Activated naive CD4-positive, alpha-beta T cell treated with anti-CD3 and anti-CD28 coated beads for 36 hours (primary cell): ENCODE measurements around the gene MOGAT2. TPM values are rescaled to one million over a fixed set of nuclear protein-coding genes. Genes with fewer than 3 reads are reported as not detected.
"Not testable (repeated sequence)": the region's sequence is repeated elsewhere in the genome, so short reads cannot be mapped to it uniquely, and the experiment has no call there.

Source experiments
- CTCF ChIA-PET: fragments of 350-600 bp; sonication (Branson Sonifier 250); formaldehyde crosslinking; loops from one replicate; lab custom pipeline; 2021; ENCODE audit warnings: antibody characterized with exemption; lab: Charles Lee
- DNase-seq: peaks from one replicate; pipeline ENCODE4 v3.0.0-alpha.2; 2020
- H3K27ac Mint-ChIP-seq: one replicate; pipeline ENCODE4 v1.8.0; 2021; ENCODE audit warnings: mild to moderate bottlenecking, mixed read lengths
- H3K27me3 Mint-ChIP-seq: one replicate; pipeline ENCODE4 v1.8.0; 2021; ENCODE audit warnings: low read depth, mixed read lengths
- H3K36me3 Mint-ChIP-seq: one replicate; pipeline ENCODE4 v1.8.0; 2021; ENCODE audit warnings: low read depth, mixed read lengths
- H3K4me1 Mint-ChIP-seq: one replicate; pipeline ENCODE4 v1.8.0; 2021; ENCODE audit warnings: low read depth, mixed read lengths
- H3K4me3 Mint-ChIP-seq: one replicate; pipeline ENCODE4 v1.8.0; 2021; ENCODE audit warnings: mild to moderate bottlenecking, moderate library complexity, mixed read lengths
- H3K9me3 Mint-ChIP-seq: one replicate; pipeline ENCODE4 v1.8.0; 2021; ENCODE audit warnings: mixed read lengths
- intact Hi-C: fragments of 100-400 bp; cut with micrococcal nuclease; formaldehyde crosslinking; loops from one replicate; pipeline ENCODE4 v1.15.1; 2023
- total RNA-seq, 2 experiments: library from RNA; stranded (reverse); gene quantifications; one replicate each; pipeline ENCODE4 v1.2.3, GENCODE V29; 2021

Gene MOGAT2
- total RNA-seq: not detected

GRCh38 chr11:75717608-75718418 is at the start of gene MOGAT2:
Gene MOGAT2 (plus strand): TSS chr11:75717838. CDS start chr11:75717889, 51 bp downstream.
- Mint-ChIP-seq H3K4me3 (no peak within 1 kb of the TSS), H3K27me3 (no peaks in the 10 kb centered on the region), H3K36me3 (no peaks in the 10 kb centered on the region), H3K27ac (no peak within 1 kb of the TSS), H3K9me3 (no peaks in the 10 kb centered on the region), H3K4me1 (no peaks in the 10 kb centered on the region)
- CTCF ChIA-PET: no interaction called here
- DNase-seq: no peak
- intact Hi-C loops: no loop called here

GRCh38 chr11:75668451-75669297 is 49.0 kb upstream of the MOGAT2 start, which contains the start of gene MAP6:
Gene MAP6 (minus strand): TSS chr11:75669038. CDS start chr11:75668369, 669 bp downstream.
- Mint-ChIP-seq H3K27me3 (peaks cover 67% of the 10 kb centered on the region), H3K4me3 (peak within 1 kb of the TSS; percentile 76), H3K9me3 (no peaks in the 10 kb centered on the region), H3K4me1 (peaks cover 6% of the 10 kb centered on the region), H3K36me3 (no peaks in the 10 kb centered on the region), H3K27ac (no peak within 1 kb of the TSS)
- intact Hi-C loops: loop anchor here (1.0 kb wide), 1 partner anchor 147 kb away; the partner anchor contains the start of gene UVRAG
- CTCF ChIA-PET: interaction anchor here (1.2 kb wide), 1 partner anchor 37 kb away, joined by 5 read pairs; no protein-coding TSS in a partner anchor
- DNase-seq: peak; percentile 38

GRCh38 chr11:75673977-75674582 is 43.6 kb upstream of the MOGAT2 start:
- intact Hi-C loops: no loop called here
- no peak overlapping the region for H3K27ac Mint-ChIP-seq
- no peaks in the 10 kb centered on the region for H3K9me3 Mint-ChIP-seq
- peaks cover 11% of the 10 kb centered on the region for H3K4me1 Mint-ChIP-seq
- H3K27me3 Mint-ChIP-seq: peaks cover 47% of the 10 kb centered on the region
- peak; percentile 57 for DNase-seq
- no peak overlapping the region for H3K4me3 Mint-ChIP-seq
- CTCF ChIA-PET: interaction anchor here (0.9 kb wide), 1 partner anchor 10 kb away, joined by 3 read pairs; no protein-coding TSS in a partner anchor
- H3K36me3 Mint-ChIP-seq: no peaks in the 10 kb centered on the region

- Mint-ChIP-seq H3K27ac (no peak overlapping the region), H3K27me3 (peaks cover 24% of the 10 kb centered on the region), H3K36me3 (no peaks in the 10 kb centered on the region), H3K9me3 (no peaks in the 10 kb centered on the region), H3K4me3 (no peak overlapping the region), H3K4me1 (peaks cover 11% of the 10 kb centered on the region)
- CTCF ChIA-PET: interaction anchor here (1.4 to 1.9 kb wide), 2 partner anchors 28 to 30 kb away, joined by 4 to 5 read pairs; no protein-coding TSS in a partner anchor
- DNase-seq: no peak
- intact Hi-C loops: no loop called here
These were observed 40.4 kb upstream of the MOGAT2 start for GRCh38 chr11:75677275-75677674.

GRCh38 chr11:75677909-75678308 is 39.7 kb upstream of the MOGAT2 start:
- CTCF ChIA-PET: interaction anchor here (1.1 to 1.9 kb wide), 3 partner anchors 13 to 29 kb away, joined by 3 to 5 read pairs (median 4); no protein-coding TSS in a partner anchor
- Mint-ChIP-seq H3K36me3 (no peaks in the 10 kb centered on the region), H3K4me1 (peaks cover 11% of the 10 kb centered on the region), H3K27me3 (peaks cover 23% of the 10 kb centered on the region), H3K9me3 (no peaks in the 10 kb centered on the region), H3K27ac (no peak overlapping the region), H3K4me3 (no peak overlapping the region)
- DNase-seq: no peak
- intact Hi-C loops: no loop called here

- peaks cover 10% of the 10 kb centered on the region for H3K4me1 Mint-ChIP-seq
- intact Hi-C loops: no loop called here
- H3K27me3 Mint-ChIP-seq: peaks cover 27% of the 10 kb centered on the region
- H3K27ac Mint-ChIP-seq: no peak overlapping the region
- H3K36me3 Mint-ChIP-seq: no peaks in the 10 kb centered on the region
- no peak for DNase-seq
- CTCF ChIA-PET: interaction anchor here (1.1 to 1.9 kb wide), 3 partner anchors 14 to 28 kb away, joined by 3 to 5 read pairs (median 4); no protein-coding TSS in a partner anchor
- no peak overlapping the region for H3K4me3 Mint-ChIP-seq
- no peaks in the 10 kb centered on the region for H3K9me3 Mint-ChIP-seq
These were observed 38.9 kb upstream of the MOGAT2 start for GRCh38 chr11:75678620-75679259.

GRCh38 chr11:75679566-75679965 is 38.1 kb upstream of the MOGAT2 start:
- peaks cover 4% of the 10 kb centered on the region for H3K4me1 Mint-ChIP-seq
- intact Hi-C loops: no loop called here
- no peak overlapping the region for H3K27ac Mint-ChIP-seq
- DNase-seq: no peak
- H3K9me3 Mint-ChIP-seq: peaks cover 1% of the 10 kb centered on the region
- peaks cover 30% of the 10 kb centered on the region for H3K27me3 Mint-ChIP-seq
- H3K36me3 Mint-ChIP-seq: no peaks in the 10 kb centered on the region
- CTCF ChIA-PET: no interaction called here
- no peak overlapping the region for H3K4me3 Mint-ChIP-seq

GRCh38 chr11:75683856-75684255 is 33.8 kb upstream of the MOGAT2 start:
- H3K36me3 Mint-ChIP-seq, intact Hi-C loops, H3K4me1 Mint-ChIP-seq, H3K27ac Mint-ChIP-seq, DNase-seq, H3K4me3 Mint-ChIP-seq: not testable (repeated sequence)
- H3K9me3 Mint-ChIP-seq: peaks cover 24% of the 10 kb centered on the region
- CTCF ChIA-PET: interaction anchor here (1.2 kb wide), 1 partner anchor 22 kb away, joined by 3 read pairs; no protein-coding TSS in a partner anchor
- peaks cover 51% of the 10 kb centered on the region for H3K27me3 Mint-ChIP-seq

- no peak overlapping the region for H3K27ac Mint-ChIP-seq
- intact Hi-C loops: no loop called here
- H3K27me3 Mint-ChIP-seq: peaks cover 49% of the 10 kb centered on the region
- CTCF ChIA-PET: interaction anchor here (1.0 kb wide), 1 partner anchor 16 kb away, joined by 4 read pairs; no protein-coding TSS in a partner anchor
- peaks cover 18% of the 10 kb centered on the region for H3K9me3 Mint-ChIP-seq
- H3K36me3 Mint-ChIP-seq: peaks cover 4% of the 10 kb centered on the region
- peaks cover 14% of the 10 kb centered on the region for H3K4me1 Mint-ChIP-seq
- DNase-seq: peak; percentile 5
- no peak overlapping the region for H3K4me3 Mint-ChIP-seq
These were observed 27.6 kb upstream of the MOGAT2 start for GRCh38 chr11:75689863-75690609.

- Mint-ChIP-seq H3K4me3 (no peak overlapping the region), H3K27ac (no peak overlapping the region), H3K4me1 (peaks cover 14% of the 10 kb centered on the region), H3K27me3 (peaks cover 44% of the 10 kb centered on the region), H3K36me3 (no peaks in the 10 kb centered on the region), H3K9me3 (no peaks in the 10 kb centered on the region)
- intact Hi-C loops: no loop called here
- no peak for DNase-seq
- CTCF ChIA-PET: interaction anchor here (2.8 kb wide), 1 partner anchor 14 kb away, joined by 11 read pairs; no protein-coding TSS in a partner anchor
These were observed 25.8 kb upstream of the MOGAT2 start for GRCh38 chr11:75691804-75692203.
